ENCODE data around the gene KLHL4. TPM values are rescaled to one million over a fixed set of nuclear protein-coding genes. Genes with fewer than 3 reads are reported as not detected.

The KLHL4 gene
- total and polyA plus RNA-seq, 9 of the 15 experiments (the other 6 are each of a cell fraction or from before 2014, with no cell fraction given), result 0.04 to 0.16 (median 0.06) TPM; not detected in 1

DNA sequence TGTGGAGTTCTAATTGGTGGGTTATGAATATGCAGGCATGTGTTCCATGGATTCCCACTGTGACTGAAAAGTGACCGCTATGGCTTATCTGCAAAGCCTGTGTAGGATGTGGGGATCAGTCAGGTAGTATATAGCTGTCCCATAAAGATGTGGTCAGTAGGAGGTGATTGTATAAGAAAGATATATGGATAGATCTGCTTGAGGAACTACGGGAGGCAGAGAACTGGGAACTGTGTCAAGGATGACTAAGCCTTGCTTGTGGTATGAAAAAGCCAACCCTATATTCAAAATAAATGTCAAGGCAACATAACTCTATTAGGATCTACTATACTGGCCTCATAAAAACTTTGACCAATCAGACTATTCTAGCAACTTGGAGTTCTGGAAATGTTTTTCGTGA lies 185.2 kb downstream of the KLHL4 start (continued):
- TF ChIP-seq, protein P1, sequence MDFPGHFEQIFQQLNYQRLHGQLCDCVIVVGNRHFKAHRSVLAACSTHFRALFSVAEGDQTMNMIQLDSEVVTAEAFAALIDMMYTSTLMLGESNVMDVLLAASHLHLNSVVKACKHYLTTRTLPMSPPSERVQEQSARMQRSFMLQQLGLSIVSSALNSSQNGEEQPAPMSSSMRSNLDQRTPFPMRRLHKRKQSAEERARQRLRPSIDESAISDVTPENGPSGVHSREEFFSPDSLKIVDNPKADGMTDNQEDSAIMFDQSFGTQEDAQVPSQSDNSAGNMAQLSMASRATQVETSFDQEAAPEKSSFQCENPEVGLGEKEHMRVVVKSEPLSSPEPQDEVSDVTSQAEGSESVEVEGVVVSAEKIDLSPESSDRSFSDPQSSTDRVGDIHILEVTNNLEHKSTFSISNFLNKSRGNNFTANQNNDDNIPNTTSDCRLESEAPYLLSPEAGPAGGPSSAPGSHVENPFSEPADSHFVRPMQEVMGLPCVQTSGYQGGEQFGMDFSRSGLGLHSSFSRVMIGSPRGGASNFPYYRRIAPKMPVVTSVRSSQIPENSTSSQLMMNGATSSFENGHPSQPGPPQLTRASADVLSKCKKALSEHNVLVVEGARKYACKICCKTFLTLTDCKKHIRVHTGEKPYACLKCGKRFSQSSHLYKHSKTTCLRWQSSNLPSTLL (IDR thresholded peaks at IDR 0.05), result no peak
- TF ChIP-seq HNRNPK (IDR thresholded peaks at IDR 0.05; ENCODE audit: low read depth, low read length, poor library complexity, severe bottlenecking), result no peak
- TF ChIP-seq XRCC4 (IDR thresholded peaks at IDR 0.05; ENCODE audit: extremely low read depth, insufficient read depth, insufficient read length), result no peak
- TF ChIP-seq ZNF311 (CRISPR knock-in tag; IDR thresholded peaks at IDR 0.05), result no peak
- no peak for TF ChIP-seq ZNF263 (CRISPR knock-in tag; IDR thresholded peaks at IDR 0.05; ENCODE audit: borderline replicate concordance)
- TF ChIP-seq ZNF766 (CRISPR knock-in tag; conservative IDR thresholded peaks at IDR 0.05), result no peak
- TF ChIP-seq ZNF217 (CRISPR knock-in tag; IDR thresholded peaks at IDR 0.05), result no peak
- no peak for TF ChIP-seq SAP30 (IDR thresholded peaks at IDR 0.05; ENCODE audit: borderline replicate concordance, insufficient read depth, low read depth, low read length, poor library complexity, severe bottlenecking)
- TF ChIP-seq, protein P2, sequence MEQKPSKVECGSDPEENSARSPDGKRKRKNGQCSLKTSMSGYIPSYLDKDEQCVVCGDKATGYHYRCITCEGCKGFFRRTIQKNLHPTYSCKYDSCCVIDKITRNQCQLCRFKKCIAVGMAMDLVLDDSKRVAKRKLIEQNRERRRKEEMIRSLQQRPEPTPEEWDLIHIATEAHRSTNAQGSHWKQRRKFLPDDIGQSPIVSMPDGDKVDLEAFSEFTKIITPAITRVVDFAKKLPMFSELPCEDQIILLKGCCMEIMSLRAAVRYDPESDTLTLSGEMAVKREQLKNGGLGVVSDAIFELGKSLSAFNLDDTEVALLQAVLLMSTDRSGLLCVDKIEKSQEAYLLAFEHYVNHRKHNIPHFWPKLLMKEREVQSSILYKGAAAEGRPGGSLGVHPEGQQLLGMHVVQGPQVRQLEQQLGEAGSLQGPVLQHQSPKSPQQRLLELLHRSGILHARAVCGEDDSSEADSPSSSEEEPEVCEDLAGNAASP (IDR thresholded peaks at IDR 0.05), result no peak
- TF ChIP-seq, protein P3, sequence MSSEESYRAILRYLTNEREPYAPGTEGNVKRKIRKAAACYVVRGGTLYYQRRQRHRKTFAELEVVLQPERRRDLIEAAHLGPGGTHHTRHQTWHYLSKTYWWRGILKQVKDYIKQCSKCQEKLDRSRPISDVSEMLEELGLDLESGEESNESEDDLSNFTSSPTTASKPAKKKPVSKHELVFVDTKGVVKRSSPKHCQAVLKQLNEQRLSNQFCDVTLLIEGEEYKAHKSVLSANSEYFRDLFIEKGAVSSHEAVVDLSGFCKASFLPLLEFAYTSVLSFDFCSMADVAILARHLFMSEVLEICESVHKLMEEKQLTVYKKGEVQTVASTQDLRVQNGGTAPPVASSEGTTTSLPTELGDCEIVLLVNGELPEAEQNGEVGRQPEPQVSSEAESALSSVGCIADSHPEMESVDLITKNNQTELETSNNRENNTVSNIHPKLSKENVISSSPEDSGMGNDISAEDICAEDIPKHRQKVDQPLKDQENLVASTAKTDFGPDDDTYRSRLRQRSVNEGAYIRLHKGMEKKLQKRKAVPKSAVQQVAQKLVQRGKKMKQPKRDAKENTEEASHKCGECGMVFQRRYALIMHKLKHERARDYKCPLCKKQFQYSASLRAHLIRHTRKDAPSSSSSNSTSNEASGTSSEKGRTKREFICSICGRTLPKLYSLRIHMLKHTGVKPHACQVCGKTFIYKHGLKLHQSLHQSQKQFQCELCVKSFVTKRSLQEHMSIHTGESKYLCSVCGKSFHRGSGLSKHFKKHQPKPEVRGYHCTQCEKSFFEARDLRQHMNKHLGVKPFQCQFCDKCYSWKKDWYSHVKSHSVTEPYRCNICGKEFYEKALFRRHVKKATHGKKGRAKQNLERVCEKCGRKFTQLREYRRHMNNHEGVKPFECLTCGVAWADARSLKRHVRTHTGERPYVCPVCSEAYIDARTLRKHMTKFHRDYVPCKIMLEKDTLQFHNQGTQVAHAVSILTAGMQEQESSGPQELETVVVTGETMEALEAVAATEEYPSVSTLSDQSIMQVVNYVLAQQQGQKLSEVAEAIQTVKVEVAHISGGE (CRISPR knock-in tag; IDR thresholded peaks at IDR 0.05), result no peak
- TF ChIP-seq SLC30A9 (CRISPR knock-in tag; IDR thresholded peaks at IDR 0.05), result no peak
- no peak for TF ChIP-seq HOXB6 (CRISPR knock-in tag; IDR thresholded peaks at IDR 0.05; ENCODE audit: borderline replicate concordance)

Data from K562 (cell line).